AG10803 (cell line): ENCODE measurements around the gene DIAPH1.

ENCODE experiments used
- DNase-seq: peaks from one replicate; pipeline ENCODE4 v3.0.0; 2010; ENCODE audit warnings: low read depth
- H3K4me3 ChIP-seq: 2 replicates; pipeline ENCODE4 v1.5.1; 2011; ENCODE audit warnings: mild to moderate bottlenecking, low read length, control low read depth
- CTCF ChIP-seq: conservative IDR thresholded peaks from 2 replicates; pipeline ENCODE4 v1.5.1; 2011; ENCODE audit warnings: mild to moderate bottlenecking, low read length, control low read depth, inconsistent platforms

The DIAPH1 gene

GRCh38 chr5:141488591-141489561 is 129.9 kb downstream of the DIAPH1 start, which contains the start of gene PCDHGC5:
TSS of gene PCDHGC5 (plus strand) at chr5:141489081. CDS start at chr5:141489241, 160 bp downstream.
- peak within 1 kb of the TSS; percentile 36 for H3K4me3 ChIP-seq
- DNase-seq: peak; percentile 76
- TF ChIP-seq CTCF: no peak

- TF ChIP-seq CTCF: no peak
- H3K4me3 ChIP-seq: no peak overlapping the region
- no peak for DNase-seq
Measured at GRCh38 chr5:141487131-141487530, 131.7 kb downstream of the DIAPH1 start.

GRCh38 chr5:141486091-141486490 is 132.7 kb downstream of the DIAPH1 start:
- no peak overlapping the region for H3K4me3 ChIP-seq
- no peak for DNase-seq
- TF ChIP-seq CTCF: no peak

GRCh38 chr5:141485321-141486055 is 133.3 kb downstream of the DIAPH1 start:
- peak overlapping the region; percentile 40 for H3K4me3 ChIP-seq
- no peak for DNase-seq
- TF ChIP-seq CTCF: no peak

GRCh38 chr5:141484641-141485311 is 134.0 kb downstream of the DIAPH1 start, which contains the start of gene PCDHGC4:
TSS of gene PCDHGC4 (plus strand) at chr5:141485030. CDS start at chr5:141485174, 144 bp downstream.
- DNase-seq: no peak
- H3K4me3 ChIP-seq: peak within 1 kb of the TSS; percentile 40
- TF ChIP-seq CTCF: no peak

GRCh38 chr5:141484310-141484640 is 134.5 kb downstream of the DIAPH1 start:
- peak overlapping the region; percentile 40 for H3K4me3 ChIP-seq
- DNase-seq: no peak

More at GRCh38 chr5:141484310-141484640, 134.5 kb downstream of the DIAPH1 start:
- no peak for TF ChIP-seq CTCF
